Smooth muscle cell (in vitro differentiated cells): Measurements from ENCODE around the gene SPATA25. TPM values are rescaled to one million over a fixed set of nuclear protein-coding genes. Genes with fewer than 3 reads are reported as not detected.

ENCODE experiments used
- DNase-seq: peaks from one replicate; lab custom pipeline; 2025; ENCODE audit not compliant: unreplicated experiment; lab: John Stamatoyannopoulos, UW
- H2AFZ ChIP-seq: fragments of 200-600 bp; sonication (generic); 2 replicates; pipeline ENCODE4 v1.6.0; 2016; ENCODE audit warnings: antibody characterized with exemption, low read depth, mild to moderate bottlenecking
- H3F3A ChIP-seq: fragments of 200-600 bp; sonication (generic); 2 replicates; pipeline ENCODE4 v1.6.0; 2017; ENCODE audit warnings: antibody characterized with exemption, low read depth
- H3K27ac ChIP-seq: fragments of 200-600 bp; sonication (generic); 2 replicates; pipeline ENCODE4 v1.5.1; 2016; ENCODE audit warnings: low read depth, mild to moderate bottlenecking
- H3K27me3 ChIP-seq: fragments of 200-600 bp; sonication (generic); 2 replicates; pipeline ENCODE4 v1.6.1; 2016; ENCODE audit warnings: low read depth, mild to moderate bottlenecking
- H3K36me3 ChIP-seq: fragments of 200-600 bp; sonication (generic); 2 replicates; pipeline ENCODE4 v1.5.1; 2016; ENCODE audit warnings: low read depth
- H3K4me1 ChIP-seq: fragments of 200-600 bp; sonication (generic); 2 replicates; pipeline ENCODE4 v1.5.1; 2016; ENCODE audit warnings: low read depth
- H3K4me2 ChIP-seq: fragments of 200-600 bp; sonication (generic); 2 replicates; pipeline ENCODE4 v1.6.0; 2016; ENCODE audit warnings: mild to moderate bottlenecking
- H3K4me3 ChIP-seq: fragments of 200-600 bp; sonication (generic); 2 replicates; pipeline ENCODE4 v1.5.1; 2016; ENCODE audit warnings: mild to moderate bottlenecking
- H3K79me2 ChIP-seq: fragments of 200-600 bp; sonication (generic); 2 replicates; pipeline ENCODE4 v1.6.0; 2016; ENCODE audit warnings: low read depth, mild to moderate bottlenecking
- H3K9ac ChIP-seq: fragments of 200-600 bp; sonication (generic); 2 replicates; pipeline ENCODE4 v1.6.0; 2016; ENCODE audit warnings: low read depth
- H3K9me3 ChIP-seq: fragments of 200-600 bp; sonication (generic); replicated peaks from 2 replicates; pipeline ENCODE4 v1.5.1; 2016; ENCODE audit warnings: low read depth
- H4K20me1 ChIP-seq: fragments of 200-600 bp; sonication (generic); 2 replicates; pipeline ENCODE4 v1.6.0; 2016; ENCODE audit warnings: low read depth
- CTCF ChIP-seq: fragments of 200-600 bp; sonication (generic); IDR thresholded peaks from 2 replicates; pipeline ENCODE4 v1.5.1; 2017; ENCODE audit warnings: borderline replicate concordance, mild to moderate bottlenecking, antibody characterized with exemption; ENCODE audit not compliant: insufficient read depth, poor library complexity, severe bottlenecking
- WGBS: methylation state at CpG from one replicate; pipeline ENCODE4 v1.1.7; 2016; ENCODE audit warnings: low lambda C conversion rate; 5-methylcytosine and 5-hydroxymethylcytosine counted together
- polyA plus RNA-seq: library from polyadenylated mRNA; unstranded; fragments of >200 nt; fragmentation: Nextera tagmentation; extraction: Ambion mirVana; gene quantifications from 2 replicates; pipeline ENCODE4 v1.2.1, GENCODE V29; 2016
- total RNA-seq: library from RNA; depleted of rRNA; stranded (reverse); fragments of >200 nt; gene quantifications from 2 replicates; pipeline ENCODE4 v1.2.3, GENCODE V29; 2014

The SPATA25 gene
- total and polyA plus RNA-seq, 2 experiments from 2014 or later, result 0.43 to 0.54 TPM

GRCh38 chr20:45848969-45849582 is 38.3 kb downstream of the SPATA25 start:
- Histone ChIP-seq H3F3A (no peaks in the 10 kb centered on the region), H4K20me1 (peaks cover 7% of the 10 kb centered on the region), H3K4me1 (no peaks in the 10 kb centered on the region), H3K27me3 (no peaks in the 10 kb centered on the region), H3K9me3 (no peaks in the 10 kb centered on the region), H3K9ac (no peak overlapping the region), H3K36me3 (no peaks in the 10 kb centered on the region), H3K79me2 (no peaks in the 10 kb centered on the region), H2AFZ (no peak overlapping the region), H3K4me2 (no peak overlapping the region), H3K4me3 (no peak overlapping the region), H3K27ac (no peak overlapping the region)
- 97% methylated on average over 6 of the region's 8 CpGs for WGBS
- no peak for TF ChIP-seq CTCF
- no peak for DNase-seq

GRCh38 chr20:45848421-45848820 is 39.0 kb downstream of the SPATA25 start:
- TF ChIP-seq CTCF, result no peak
- Histone ChIP-seq H3K79me2 (no peaks in the 10 kb centered on the region), H3K27me3 (no peaks in the 10 kb centered on the region), H3K4me1 (no peaks in the 10 kb centered on the region), H3K36me3 (no peaks in the 10 kb centered on the region), H3K9me3 (no peaks in the 10 kb centered on the region), H3K4me2 (no peak overlapping the region), H3K4me3 (no peak overlapping the region), H4K20me1 (peaks cover 8% of the 10 kb centered on the region), H2AFZ (no peak overlapping the region), H3K27ac (no peak overlapping the region), H3K9ac (no peak overlapping the region), H3F3A (no peaks in the 10 kb centered on the region)
- 94% methylated on average over 2 of the region's 8 CpGs for WGBS
- no peak for DNase-seq

GRCh38 chr20:45845452-45845851 is 42.0 kb downstream of the SPATA25 start:
- Histone ChIP-seq H4K20me1 (peaks cover 15% of the 10 kb centered on the region), H3K4me2 (no peak overlapping the region), H3K9me3 (no peaks in the 10 kb centered on the region), H3K36me3 (no peaks in the 10 kb centered on the region), H3K27me3 (no peaks in the 10 kb centered on the region), H3K79me2 (no peaks in the 10 kb centered on the region), H3K27ac (no peak overlapping the region), H3K4me1 (no peaks in the 10 kb centered on the region), H3K9ac (no peak overlapping the region), H2AFZ (no peak overlapping the region), H3K4me3 (no peak overlapping the region), H3F3A (peaks cover 6% of the 10 kb centered on the region)
- DNase-seq, result no peak
- no peak for TF ChIP-seq CTCF

- Histone ChIP-seq H3K79me2 (no peaks in the 10 kb centered on the region), H2AFZ (no peak overlapping the region), H3K27ac (no peak overlapping the region), H3K9ac (no peak overlapping the region), H3K9me3 (no peaks in the 10 kb centered on the region), H3F3A (peaks cover 6% of the 10 kb centered on the region), H3K36me3 (no peaks in the 10 kb centered on the region), H3K4me2 (no peak overlapping the region), H3K4me1 (no peaks in the 10 kb centered on the region), H4K20me1 (peaks cover 18% of the 10 kb centered on the region), H3K4me3 (no peak overlapping the region), H3K27me3 (no peaks in the 10 kb centered on the region)
- 93% methylated on average over 14 of the region's 14 CpGs for WGBS
- DNase-seq, result no peak
- no peak for TF ChIP-seq CTCF
These were observed 43.9 kb downstream of the SPATA25 start for GRCh38 chr20:45843506-45843905.
